Activated naive CD4-positive, alpha-beta T cell treated with anti-CD3 and anti-CD28 coated beads, Interleukin-2, amount 50 U/mL, for 72 hours (primary cell): ENCODE measurements around the gene ACVRL1. TPM values are rescaled to one million over a fixed set of nuclear protein-coding genes. Genes with fewer than 3 reads are reported as not detected.

ENCODE experiments used
- ATAC-seq, 2 donors: fragments of 150-1000 bp; cut with Tn5 transposase; 2 replicates each; pipeline ENCODE4 v1.10.0; 2021; ENCODE audit warnings: mild to moderate bottlenecking in 2 of 2, moderate library complexity in 2 of 2
- DNase-seq, 2 donors: peaks; one replicate each; pipeline ENCODE4 v3.0.0; 2021 to 2022; ENCODE audit warnings: low spot score in 2 of 2
- H3K27ac Mint-ChIP-seq, 2 donors: one replicate each; pipeline ENCODE4 v1.8.0; 2022; ENCODE audit warnings: mild to moderate bottlenecking in 2 of 2, mixed read lengths in 2 of 2
- H3K36me3 Mint-ChIP-seq, 2 donors: one replicate each; pipeline ENCODE4 v1.8.0; 2022; ENCODE audit warnings: mixed read lengths in 2 of 2
- H3K9me3 Mint-ChIP-seq, 2 donors: one replicate each; pipeline ENCODE4 v1.8.0; 2022; ENCODE audit warnings: mixed read lengths in 2 of 2
- total RNA-seq, 2 donors: library from RNA; stranded (reverse); gene quantifications; one replicate each; pipeline ENCODE4 v1.2.3, GENCODE V29; 2022

Gene ACVRL1
- total RNA-seq, 2 donors from 2014 or later: not detected

- DNase-seq (no peak), ATAC-seq (no peak)
- Mint-ChIP-seq H3K36me3 (peaks cover 7 to 17% of the 10 kb centered on the region in 2 donors), H3K27ac (no peak overlapping the region), H3K9me3 (peaks cover 5 to 6% of the 10 kb centered on the region in 2 donors)
These were observed 17.8 kb upstream of the ACVRL1 start for GRCh38 chr12:51889216-51890132.

GRCh38 chr12:51890133-51890464, 17.2 kb upstream of the ACVRL1 start:
- no peak for ATAC-seq
- H3K9me3 Mint-ChIP-seq: peaks cover 5 to 6% of the 10 kb centered on the region in 2 donors
- DNase-seq: no peak
- no peak overlapping the region for H3K27ac Mint-ChIP-seq
- H3K36me3 Mint-ChIP-seq: peaks cover 7 to 11% of the 10 kb centered on the region in 2 donors

GRCh38 chr12:51890511-51891171, 16.7 kb upstream of the ACVRL1 start:
- Mint-ChIP-seq H3K27ac (no peak overlapping the region), H3K9me3 (peaks cover 5 to 6% of the 10 kb centered on the region in 2 donors), H3K36me3 (peaks cover 6 to 7% of the 10 kb centered on the region in 2 donors)
- DNase-seq (no peak), ATAC-seq (no peak)

- Mint-ChIP-seq H3K9me3 (no peaks in the 10 kb centered on the region), H3K27ac (no peak overlapping the region), H3K36me3 (no peaks in the 10 kb centered on the region)
- ATAC-seq (no peak), DNase-seq (no peak)
These were observed 15.5 kb upstream of the ACVRL1 start for GRCh38 chr12:51891843-51892242.

- Mint-ChIP-seq H3K36me3 (no peaks in the 10 kb centered on the region), H3K9me3 (no peaks in the 10 kb centered on the region), H3K27ac (no peak overlapping the region)
- ATAC-seq (no peak), DNase-seq (no peak)
These were observed 13.5 kb upstream of the ACVRL1 start for GRCh38 chr12:51893786-51894185.

GRCh38 chr12:51895378-51896135, 11.7 kb upstream of the ACVRL1 start:
- DNase-seq (no peak), ATAC-seq (no peak)
- no peaks in the 10 kb centered on the region for H3K36me3 Mint-ChIP-seq
- H3K27ac Mint-ChIP-seq: no peak overlapping the region
- no peaks in the 10 kb centered on the region for H3K9me3 Mint-ChIP-seq

- no peaks in the 10 kb centered on the region for H3K36me3 Mint-ChIP-seq
- DNase-seq (no peak), ATAC-seq (no peak)
- H3K9me3 Mint-ChIP-seq: no peaks in the 10 kb centered on the region
- H3K27ac Mint-ChIP-seq: no peak overlapping the region
These were observed 11.1 kb upstream of the ACVRL1 start for GRCh38 chr12:51896236-51896635.

GRCh38 chr12:51897181-51897580, 10.1 kb upstream of the ACVRL1 start:
- H3K9me3 Mint-ChIP-seq: no peaks in the 10 kb centered on the region
- ATAC-seq (no peak), DNase-seq (no peak)
- H3K27ac Mint-ChIP-seq: no peak overlapping the region
- no peaks in the 10 kb centered on the region for H3K36me3 Mint-ChIP-seq

GRCh38 chr12:51898506-51898905, 8.8 kb upstream of the ACVRL1 start:
- no peaks in the 10 kb centered on the region for H3K9me3 Mint-ChIP-seq
- no peak for ATAC-seq
- no peaks in the 10 kb centered on the region for H3K36me3 Mint-ChIP-seq
- H3K27ac Mint-ChIP-seq: no peak overlapping the region
- no peak for DNase-seq

- H3K27ac Mint-ChIP-seq: no peak overlapping the region
- no peaks in the 10 kb centered on the region for H3K36me3 Mint-ChIP-seq
- ATAC-seq (no peak), DNase-seq (no peak)
- no peaks in the 10 kb centered on the region for H3K9me3 Mint-ChIP-seq
These were observed 8.4 kb upstream of the ACVRL1 start for GRCh38 chr12:51898937-51899336.

- DNase-seq (no peak), ATAC-seq (no peak)
- Mint-ChIP-seq H3K9me3 (no peaks in the 10 kb centered on the region), H3K27ac (no peak overlapping the region), H3K36me3 (no peaks in the 10 kb centered on the region)
These were observed 6.9 kb upstream of the ACVRL1 start for GRCh38 chr12:51900323-51900889.

- peak in 1 of 2 donors; percentile 30 for ATAC-seq
- Mint-ChIP-seq H3K36me3 (no peaks in the 10 kb centered on the region), H3K9me3 (no peaks in the 10 kb centered on the region), H3K27ac (no peak overlapping the region)
- no peak for DNase-seq
These were observed 6.0 kb upstream of the ACVRL1 start for GRCh38 chr12:51901121-51901817.

- Mint-ChIP-seq H3K36me3 (no peaks in the 10 kb centered on the region), H3K9me3 (no peaks in the 10 kb centered on the region), H3K27ac (no peak overlapping the region)
- no peak for ATAC-seq
- no peak for DNase-seq
These were observed 5.4 kb upstream of the ACVRL1 start for GRCh38 chr12:51901881-51902280.

- Mint-ChIP-seq H3K27ac (no peak overlapping the region), H3K9me3 (no peaks in the 10 kb centered on the region), H3K36me3 (peaks cover 0 to 5% of the 10 kb centered on the region in 2 donors)
- no peak for DNase-seq
- no peak for ATAC-seq
These were observed 2.3 kb upstream of the ACVRL1 start for GRCh38 chr12:51904951-51905470.

GRCh38 chr12:51905471-51906429, 1.6 kb upstream of the ACVRL1 start:
- no peak for DNase-seq
- Mint-ChIP-seq H3K9me3 (no peaks in the 10 kb centered on the region), H3K36me3 (peaks cover 0 to 5% of the 10 kb centered on the region in 2 donors), H3K27ac (no peak overlapping the region)
- ATAC-seq: no peak
